Stimulated activated CD8-positive, alpha-beta memory T cell treated with anti-CD3 and anti-CD28 coated beads, Interleukin-4, amount 100 ng/mL, for 24 hours (primary cell): ENCODE data around the gene MIPEP.

Experiments used
- DNase-seq: peaks from one replicate; pipeline ENCODE4 v3.0.0-alpha.2; 2020; ENCODE audit warnings: low read depth

MIPEP gene

DNA sequence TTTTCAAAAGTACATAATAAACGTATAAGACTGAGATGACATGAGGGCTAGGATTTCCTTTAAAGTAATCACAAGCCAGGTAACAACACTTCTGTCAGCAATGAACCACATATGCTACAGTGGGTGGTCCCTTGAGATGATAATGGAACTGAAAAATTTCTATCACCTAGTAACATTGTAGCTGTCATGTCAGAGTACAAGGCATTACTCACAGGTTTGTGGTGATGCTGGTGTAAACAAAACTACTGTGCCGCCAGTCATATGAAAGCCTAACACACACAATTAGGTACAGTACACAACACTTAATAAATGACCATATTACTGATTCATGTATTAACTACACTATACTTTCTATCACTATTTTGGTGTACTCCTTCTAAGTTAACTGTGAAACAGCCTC, 36.8 kb downstream of the MIPEP start:
- no peak for DNase-seq

DNA sequence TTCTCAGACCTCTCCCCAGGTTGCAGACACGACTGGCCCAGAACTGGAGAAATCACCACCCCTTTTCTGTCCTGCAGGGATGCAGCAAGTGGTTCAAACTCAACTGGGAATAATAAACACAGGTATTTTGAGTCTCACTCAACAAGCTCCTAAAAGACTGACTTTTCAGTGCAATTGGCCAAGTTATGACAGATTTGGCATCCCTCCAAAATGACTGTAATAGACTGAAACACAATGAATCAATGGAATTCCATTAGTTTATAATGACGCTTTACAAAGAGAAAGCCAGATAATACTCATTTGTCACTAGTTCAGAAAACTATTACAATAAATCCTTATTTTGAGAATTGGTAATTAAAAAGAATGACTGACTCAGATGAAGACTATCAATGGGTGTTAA, 38.1 kb downstream of the MIPEP start:
- no peak for DNase-seq

DNA sequence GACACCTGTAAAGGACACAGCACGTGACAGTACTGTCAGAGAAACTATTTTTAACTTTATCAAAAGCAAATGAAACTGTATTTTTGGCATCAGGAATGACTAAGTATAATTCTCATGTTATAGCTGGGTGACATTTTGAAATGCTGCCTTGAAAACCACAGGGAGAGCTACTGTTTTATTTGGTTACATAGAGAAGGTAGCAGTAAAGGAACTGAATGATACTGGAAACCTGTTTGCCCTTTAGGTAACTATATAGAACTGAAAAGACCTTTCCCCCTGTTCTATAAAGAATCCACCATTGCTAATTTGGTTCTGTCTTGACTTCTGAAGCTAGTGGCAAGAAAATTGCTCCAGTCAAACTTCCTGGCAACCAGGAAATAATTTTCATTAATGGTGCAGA, 39.1 kb downstream of the MIPEP start:
- no peak for DNase-seq

DNA sequence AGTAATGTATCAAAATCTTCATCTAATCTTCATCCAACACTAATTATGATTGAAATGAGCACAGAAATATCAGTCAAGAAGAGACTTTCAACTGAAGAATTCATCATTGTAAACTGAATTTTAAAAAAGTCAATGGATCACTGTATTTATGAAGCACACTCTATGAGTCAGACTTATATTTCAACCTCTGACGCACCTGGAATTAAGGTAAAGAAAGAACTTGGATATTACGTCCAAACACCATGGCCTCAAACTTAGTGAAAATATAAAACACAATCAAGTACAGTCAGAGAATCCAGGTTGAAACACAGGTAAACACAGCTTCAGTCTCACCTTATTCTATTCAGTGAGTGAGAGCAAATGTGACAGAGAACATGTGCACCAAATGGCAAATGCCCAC, 39.5 kb downstream of the MIPEP start:
- DNase-seq, result no peak

DNA sequence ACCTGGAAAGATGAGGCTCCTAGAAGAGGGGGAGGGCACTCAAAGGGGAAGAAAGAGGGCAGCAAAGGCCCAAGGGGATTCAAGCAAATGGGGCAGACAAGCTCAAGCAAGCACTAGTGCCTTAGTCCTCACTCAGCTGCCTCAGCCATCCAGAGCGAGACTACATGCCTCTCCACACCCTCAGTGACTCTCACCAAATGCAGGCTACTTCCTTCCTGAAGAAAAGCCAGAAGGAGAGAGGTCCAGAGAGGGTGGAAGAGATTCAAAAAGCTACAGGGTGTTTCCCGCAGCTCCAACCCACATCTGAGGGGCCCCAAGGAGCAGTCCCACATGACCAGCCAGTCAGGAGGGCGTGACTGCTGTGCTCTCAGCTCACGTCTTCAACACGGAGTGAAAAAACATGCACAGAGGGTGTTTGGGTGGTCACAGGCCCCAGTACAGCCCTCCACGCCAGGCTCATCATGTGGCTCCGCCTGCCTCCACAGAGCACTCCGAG, 40.5 kb downstream of the MIPEP start:
- no peak for DNase-seq

DNA sequence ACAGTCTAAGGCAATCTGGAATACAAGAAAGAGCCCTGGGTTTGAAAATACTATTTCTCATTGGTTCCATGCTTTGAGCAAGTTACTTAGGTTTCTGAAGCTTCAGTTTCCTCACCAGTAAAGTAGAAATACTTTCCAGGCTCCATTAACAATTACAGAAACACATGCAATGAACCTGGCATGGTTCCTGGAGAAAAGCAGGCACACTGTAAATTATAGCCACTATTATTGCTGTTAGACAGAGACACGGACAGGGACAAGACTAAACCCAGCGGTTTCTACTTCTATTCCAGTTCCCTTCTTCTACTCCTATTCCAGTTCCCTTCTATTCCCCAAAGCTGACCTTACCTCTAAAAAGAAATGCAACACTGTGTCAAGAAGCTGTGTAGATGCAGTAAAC, 41.2 kb downstream of the MIPEP start:
- no peak for DNase-seq

DNA sequence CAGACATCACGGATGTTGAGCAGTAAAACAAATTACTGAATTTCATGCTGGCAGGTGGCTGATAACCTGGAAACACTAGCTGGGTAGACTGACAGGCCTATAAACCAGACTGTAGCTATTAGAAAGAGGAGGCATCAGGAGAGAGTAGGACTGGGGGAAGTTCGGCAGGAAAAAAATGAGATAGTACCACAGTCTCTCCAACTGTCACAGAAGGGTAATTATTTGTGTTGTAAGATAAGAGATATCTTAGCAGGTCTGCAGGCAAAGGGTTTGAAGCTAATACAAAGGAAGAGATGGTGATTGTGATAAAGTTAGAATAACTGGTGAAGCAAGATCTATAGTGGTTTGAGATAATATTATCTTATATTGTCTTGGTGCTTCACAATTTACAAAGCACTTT, 41.7 kb downstream of the MIPEP start:
- DNase-seq, result no peak

DNA sequence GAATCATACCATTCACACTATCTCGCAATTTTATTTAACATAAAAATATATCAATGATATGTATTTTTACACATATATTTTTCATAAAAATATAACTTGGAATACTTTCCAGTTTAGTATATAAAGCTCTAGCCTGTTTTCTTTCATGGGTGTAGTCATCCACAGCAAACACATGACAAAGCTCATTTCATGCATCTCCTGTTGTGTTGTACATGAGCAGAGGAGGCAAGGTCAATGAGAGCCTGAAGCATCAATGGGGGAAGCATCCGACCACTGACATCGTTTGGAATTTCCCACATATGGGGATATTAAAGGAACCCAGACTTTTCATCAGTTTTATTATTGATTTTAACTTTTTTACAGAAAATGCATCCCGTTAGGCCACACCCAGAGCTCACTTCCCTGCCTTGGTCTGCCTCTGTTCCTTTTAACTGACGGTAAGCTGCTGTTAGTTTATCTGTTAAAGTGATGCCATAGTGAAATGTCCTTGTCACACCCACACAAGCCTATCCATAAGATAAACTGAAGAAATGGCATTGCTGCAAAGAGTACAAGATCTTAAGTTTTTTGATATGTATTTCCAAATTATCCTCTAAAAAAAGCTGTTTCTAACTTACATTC, 44.0 kb downstream of the MIPEP start:
- DNase-seq, result no peak

DNA sequence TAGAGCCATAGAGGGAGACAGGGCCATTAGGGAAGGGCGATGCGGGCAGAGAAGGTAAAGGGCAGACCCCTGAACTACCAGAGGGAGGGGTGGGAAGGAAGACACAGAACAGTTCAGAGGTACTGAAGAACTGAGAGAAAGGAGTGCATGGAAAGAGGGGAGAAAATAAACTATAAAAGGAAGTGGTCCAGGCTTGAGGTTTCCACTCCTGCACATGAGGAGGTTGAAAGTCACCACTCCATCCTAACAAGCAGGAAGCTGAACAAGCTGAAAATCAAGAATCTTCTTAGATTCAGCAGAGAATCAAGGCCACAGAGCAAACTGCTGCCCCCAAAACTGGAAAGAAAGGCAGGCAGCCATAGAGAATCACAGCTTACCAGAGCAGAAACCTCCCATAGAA, 45.1 kb downstream of the MIPEP start:
- no peak for DNase-seq

DNA sequence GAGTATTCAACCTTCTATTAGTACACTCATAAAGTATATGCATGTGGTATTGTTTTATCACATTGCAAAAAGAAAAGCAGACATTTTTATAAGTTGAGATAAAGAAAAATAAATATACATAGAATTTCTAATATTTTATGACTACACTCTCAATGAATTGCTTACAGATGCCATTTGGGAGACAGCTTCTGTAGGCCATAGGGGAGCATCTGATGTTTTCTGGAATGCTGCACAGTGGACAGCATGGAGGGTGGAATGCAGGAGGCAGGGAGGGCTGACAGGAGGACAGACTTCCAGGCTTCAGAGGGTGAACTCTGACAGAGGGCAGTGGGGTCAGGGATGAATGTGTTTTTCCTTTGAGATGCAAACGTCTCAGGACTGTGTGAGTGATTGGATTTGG, 45.8 kb downstream of the MIPEP start:
- no peak for DNase-seq

DNA sequence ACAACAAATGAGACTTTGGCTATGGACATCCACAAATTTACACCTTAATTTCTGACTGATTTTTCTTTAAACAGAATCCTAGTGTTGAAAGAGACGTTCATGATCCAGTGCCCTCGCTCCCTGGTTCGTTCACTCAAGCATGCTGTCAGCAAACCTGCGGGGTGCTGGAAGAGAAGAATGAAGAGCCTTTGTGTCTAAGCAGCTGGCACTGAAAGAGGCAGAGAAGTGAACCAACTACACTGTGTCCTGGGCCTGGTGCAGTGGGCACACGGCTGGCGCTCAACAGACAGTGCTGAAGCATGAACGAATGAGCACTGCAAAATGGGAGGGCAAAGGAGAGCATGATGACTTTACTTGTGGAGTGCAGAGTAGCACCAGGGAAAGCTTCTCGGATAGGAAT, 46.8 kb downstream of the MIPEP start:
- DNase-seq, result no peak

DNA sequence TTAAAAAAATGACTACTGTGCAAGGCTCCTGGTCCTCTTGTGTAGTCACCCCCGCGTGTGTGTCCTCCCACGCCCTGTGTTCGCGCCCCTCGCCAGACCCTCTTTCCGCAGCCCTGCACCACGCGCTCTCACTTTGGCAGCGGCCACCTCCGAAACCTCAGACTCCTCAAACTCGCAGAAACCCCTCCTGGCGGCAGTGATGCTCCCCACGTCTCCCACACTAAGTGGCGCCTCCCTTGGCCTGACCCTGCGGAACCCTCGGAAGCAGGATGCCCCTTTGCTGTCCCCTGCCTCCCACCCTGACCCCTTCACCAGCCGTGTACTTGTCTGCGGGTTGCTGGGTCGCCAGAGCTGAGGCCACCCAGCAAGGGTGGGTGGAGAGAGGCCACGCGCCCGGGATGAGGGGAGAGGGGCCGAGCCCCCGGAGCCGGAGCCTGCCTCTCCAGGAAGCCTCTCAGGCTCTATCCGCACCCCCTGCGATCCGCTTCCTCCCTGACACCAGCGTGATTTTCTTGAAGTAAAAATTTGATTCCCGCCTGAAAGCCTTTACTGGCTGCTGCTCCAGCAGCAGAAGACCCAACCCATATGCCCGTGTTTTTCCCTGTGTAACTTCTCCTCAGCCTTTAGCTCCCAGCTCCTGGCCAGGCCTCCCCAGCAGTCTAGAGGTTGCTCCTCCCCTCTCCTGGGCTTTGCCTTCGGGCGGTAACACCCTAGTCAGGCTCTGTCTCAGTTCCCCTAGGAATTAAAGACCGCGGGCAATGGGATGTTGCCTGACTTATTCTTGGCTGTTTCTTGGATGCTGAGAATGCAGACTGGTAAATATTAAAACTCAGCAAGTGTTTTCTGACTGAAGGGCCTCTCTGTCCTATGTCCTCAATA, 55.2 kb downstream of the MIPEP start:
- no peak for DNase-seq

DNA sequence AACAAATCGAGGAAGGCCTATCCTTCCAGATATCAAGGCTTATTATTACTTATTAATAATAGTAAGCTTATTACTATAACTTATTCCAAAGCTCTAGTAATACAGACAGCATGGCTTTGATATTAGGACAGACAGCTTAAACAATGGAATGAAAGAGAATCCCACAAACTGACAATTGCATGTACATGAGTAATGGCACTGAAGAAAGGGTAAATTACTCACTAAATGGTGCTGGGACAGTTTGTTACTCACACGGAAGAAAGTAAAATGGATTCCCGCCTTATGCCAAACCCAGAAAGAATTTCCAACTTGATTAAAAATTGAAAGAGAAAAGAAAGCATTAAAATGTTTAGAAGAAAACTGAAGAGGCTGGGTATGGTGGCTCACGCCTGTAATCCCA, 60.3 kb downstream of the MIPEP start:
- DNase-seq, result no peak

DNA sequence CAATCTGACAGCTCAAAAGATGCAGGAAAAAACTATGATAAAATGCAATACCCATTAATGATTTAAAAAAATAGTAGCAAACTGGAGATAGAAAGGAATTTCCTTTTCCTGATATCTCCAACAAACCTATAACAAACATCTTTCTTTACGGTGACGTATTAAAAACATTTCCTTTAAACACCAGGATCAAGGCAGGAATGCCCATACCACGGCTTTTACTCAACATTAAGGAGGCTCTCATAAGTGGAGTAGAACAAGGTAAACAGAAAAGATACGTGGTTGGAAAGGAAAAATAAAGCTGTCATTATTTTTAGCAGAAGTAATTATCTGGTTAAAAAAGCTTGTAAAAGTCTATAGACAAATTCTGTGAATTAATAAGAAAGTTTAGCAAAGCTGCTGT, 61.1 kb downstream of the MIPEP start:
- no peak for DNase-seq

DNA sequence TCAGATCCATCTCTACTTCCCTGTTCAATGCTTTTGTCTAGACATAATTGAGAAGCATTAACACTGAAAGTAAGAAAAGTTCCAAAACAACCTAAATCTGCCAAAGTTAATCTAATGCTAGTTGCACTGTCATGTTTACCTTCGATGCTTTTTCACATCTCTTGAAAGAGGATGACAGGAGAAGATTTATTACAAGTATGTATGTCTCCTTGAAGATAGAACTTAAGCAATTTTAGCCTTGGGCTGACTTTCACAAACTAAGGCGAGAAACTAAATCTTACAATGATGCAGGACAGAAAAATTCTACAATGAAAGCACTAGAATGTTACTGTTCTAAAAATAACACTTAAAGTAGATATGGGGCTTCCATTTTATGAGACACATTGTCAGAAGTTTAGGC, 64.0 kb downstream of the MIPEP start:
- no peak for DNase-seq

DNA sequence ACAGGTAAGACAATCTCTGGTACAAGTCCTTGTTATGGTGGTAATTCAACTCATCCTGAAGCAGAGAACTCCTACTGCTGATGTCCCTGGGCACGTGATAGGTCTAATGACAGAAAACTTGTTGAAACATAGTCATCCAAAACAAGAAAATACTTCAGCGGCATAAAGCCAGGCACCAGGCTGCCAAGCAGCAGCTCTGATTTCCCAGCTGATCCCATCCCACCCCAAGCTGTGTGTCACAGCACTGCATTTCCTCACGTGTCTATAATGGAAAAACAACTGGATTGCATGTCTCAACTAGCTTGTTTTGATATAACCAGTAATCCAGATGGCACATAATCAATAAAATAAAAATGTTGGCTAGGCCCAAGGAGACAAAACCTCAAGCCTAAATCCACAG, 64.8 kb downstream of the MIPEP start:
- DNase-seq, result no peak

DNA sequence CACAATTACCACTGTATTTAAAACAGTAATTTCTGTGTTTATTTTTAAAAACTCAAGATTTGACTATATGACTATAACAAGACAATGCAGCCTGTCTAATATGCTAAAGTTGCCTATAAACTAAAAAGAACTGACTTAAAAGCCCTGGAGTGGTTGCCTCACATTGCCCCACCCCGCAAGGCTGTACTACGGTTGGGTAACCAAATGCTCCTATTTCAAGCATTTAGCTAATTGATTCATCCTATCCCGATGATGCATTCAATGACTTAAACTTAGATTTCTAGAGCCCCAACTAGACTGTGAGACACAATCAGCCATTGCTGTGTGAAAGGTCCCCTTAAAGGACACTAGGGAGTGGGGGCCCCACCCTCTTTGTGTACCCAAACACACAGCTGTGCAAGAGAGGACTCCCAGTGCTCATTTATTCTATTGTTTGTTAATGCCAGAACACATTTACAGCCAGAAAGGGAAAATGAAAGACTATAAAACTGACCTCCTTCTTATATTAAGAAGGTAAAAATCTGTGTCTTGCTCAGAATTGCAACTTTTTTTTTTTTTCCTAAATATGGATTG, 66.9 kb downstream of the MIPEP start:
- DNase-seq, result no peak

DNA sequence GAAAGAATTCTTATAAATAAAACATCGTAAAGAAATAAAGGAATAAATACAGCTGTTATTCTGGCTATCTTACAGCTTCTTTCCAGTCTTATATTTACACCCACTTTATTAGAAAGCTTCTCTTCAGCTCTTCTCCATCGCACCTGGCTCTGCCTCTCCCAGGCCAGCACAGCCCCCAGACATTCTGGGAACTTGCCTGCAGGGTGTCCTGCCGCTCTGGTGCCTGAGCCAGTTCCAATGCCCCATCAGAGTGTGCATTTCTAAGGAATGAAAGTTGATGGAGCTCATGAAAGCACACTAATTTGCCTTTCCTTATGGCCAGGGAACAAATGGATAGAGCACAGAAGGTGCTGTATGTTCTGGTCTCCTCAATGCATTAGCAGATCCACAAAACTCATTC, 68.7 kb downstream of the MIPEP start:
- no peak for DNase-seq

DNA sequence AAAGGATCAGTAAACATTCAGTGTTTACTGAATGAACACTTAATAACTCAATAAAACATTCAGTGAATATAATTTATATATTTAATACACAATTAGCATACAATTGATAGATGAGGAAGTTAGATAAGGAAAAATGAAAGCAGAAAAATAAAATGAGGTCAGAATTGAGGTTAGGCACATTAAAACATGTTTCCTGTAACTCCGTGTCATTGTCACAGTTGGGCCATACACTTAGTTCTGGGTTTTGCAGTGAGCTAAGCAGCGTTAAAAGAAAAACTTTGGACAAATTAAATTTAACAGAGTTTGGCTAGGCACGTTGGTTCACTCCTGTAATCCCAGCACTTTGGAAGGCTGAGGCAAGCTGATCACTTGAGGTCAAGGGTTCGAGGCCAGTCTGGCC, 71.4 kb downstream of the MIPEP start:
- no peak for DNase-seq

DNA sequence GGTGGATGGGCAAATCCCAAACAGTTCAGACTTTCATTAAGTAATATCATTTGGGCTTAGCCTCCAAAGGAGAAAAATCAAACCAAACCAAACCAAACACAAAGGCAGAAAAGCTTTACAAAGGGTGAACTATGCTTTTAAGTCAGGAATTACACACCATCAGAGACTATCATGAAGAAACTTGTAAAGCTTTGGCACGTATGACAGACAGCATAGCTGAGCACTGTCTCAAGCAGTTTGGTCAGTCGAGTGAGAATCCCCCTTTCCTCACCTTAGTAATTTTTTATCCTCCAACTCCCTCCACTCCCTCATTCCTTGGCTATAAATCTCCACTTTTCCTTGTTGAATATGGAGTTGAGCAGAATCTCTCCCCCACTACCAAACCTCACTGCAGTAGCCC, 72.1 kb downstream of the MIPEP start:
- DNase-seq, result no peak

DNA sequence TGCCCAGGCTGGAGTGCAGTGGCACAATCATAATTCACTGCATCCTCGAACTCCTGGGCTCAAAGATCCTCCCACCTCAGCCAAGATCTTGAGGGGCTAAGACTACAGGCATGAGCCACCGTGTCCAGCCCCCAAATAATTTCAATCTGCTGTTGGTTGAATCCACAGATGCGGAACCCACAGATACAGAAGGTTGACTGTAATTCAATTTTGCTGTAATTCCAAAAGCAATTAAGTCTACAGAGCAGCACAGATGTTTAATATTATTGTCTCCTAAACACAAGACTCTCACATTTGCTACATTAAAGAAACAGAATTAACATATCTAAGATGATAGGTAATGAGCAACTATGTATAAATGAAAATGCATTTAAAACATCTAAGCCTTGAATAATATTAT, 75.6 kb downstream of the MIPEP start:
- DNase-seq, result no peak

DNA sequence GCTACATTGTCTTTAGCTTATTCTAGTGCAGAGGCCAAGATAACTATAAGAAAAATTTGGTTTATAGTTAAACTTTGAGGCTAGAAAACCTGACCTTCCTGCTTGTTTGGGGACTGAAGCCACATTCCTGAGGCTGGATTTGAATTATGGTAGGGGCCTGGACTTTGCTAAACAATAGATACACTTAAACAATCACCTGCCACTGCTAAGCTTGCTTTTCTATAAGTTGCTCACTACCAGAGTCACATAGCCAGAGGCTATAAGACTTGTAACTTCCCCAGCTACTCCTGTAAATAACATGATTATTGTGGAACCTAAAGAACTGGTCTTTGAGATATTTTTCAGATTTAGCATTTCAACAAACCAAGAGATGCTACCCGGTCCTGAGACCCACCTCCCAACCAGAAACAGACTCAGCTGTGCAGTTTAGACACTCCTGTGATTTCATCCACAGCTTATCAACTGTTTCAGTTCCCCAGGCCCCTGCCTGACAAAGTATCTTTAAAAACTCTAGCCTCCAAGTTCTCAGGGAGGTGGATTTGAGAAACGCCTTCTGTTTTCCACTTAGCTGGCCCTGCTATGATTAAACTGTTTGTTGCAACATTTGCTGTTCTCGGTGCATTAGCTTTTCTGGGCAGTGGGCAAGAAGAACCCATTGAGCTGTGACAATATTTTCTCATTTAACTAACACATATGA, 77.7 kb downstream of the MIPEP start:
- DNase-seq, result no peak
